ENCODE results near the gene ADAMTS19.
"Not testable (repeated sequence)": the region's sequence is repeated elsewhere in the genome, so short reads cannot be mapped to it uniquely, and the experiment has no call there.

ADAMTS19 gene
- total RNA-seq, result 0 reads per million in 2 donors

- DNase-seq, result no peak
These were observed at the start of gene ADAMTS19 for GRCh38 chr5:129459777-129460671. TSS of gene ADAMTS19 (plus strand) at chr5:129460298. CDS start at chr5:129460392, 94 bp downstream.

GRCh38 chr5:129410488-129410887, 49.6 kb upstream of the ADAMTS19 start:
- no peak for DNase-seq

- DNase-seq, result no peak
These were observed 47.4 kb upstream of the ADAMTS19 start for GRCh38 chr5:129412721-129413120.

GRCh38 chr5:129413570-129413969, 46.5 kb upstream of the ADAMTS19 start:
- DNase-seq, result no peak

GRCh38 chr5:129419292-129419691, 40.8 kb upstream of the ADAMTS19 start:
- DNase-seq, result no peak

GRCh38 chr5:129425031-129425430, 35.1 kb upstream of the ADAMTS19 start:
- no peak for DNase-seq

- DNase-seq, result no peak
These were observed 34.0 kb upstream of the ADAMTS19 start for GRCh38 chr5:129426071-129426470.

GRCh38 chr5:129428636-129429035, 31.5 kb upstream of the ADAMTS19 start:
- not testable (repeated sequence) for DNase-seq

- no peak for DNase-seq
These were observed 28.7 kb upstream of the ADAMTS19 start for GRCh38 chr5:129431406-129431805.

GRCh38 chr5:129438322-129438721, 21.8 kb upstream of the ADAMTS19 start:
- no peak for DNase-seq

- no peak for DNase-seq
These were observed 19.7 kb upstream of the ADAMTS19 start for GRCh38 chr5:129440424-129440823.

- no peak for DNase-seq
These were observed 19.0 kb upstream of the ADAMTS19 start for GRCh38 chr5:129441096-129441495.

GRCh38 chr5:129445379-129445778, 14.7 kb upstream of the ADAMTS19 start:
- DNase-seq, result no peak

- no peak for DNase-seq
These were observed 12.1 kb upstream of the ADAMTS19 start for GRCh38 chr5:129447968-129448367.

GRCh38 chr5:129448654-129449053, 11.4 kb upstream of the ADAMTS19 start:
- no peak for DNase-seq

GRCh38 chr5:129454461-129454860, 5.6 kb upstream of the ADAMTS19 start:
- no peak for DNase-seq

- no peak for DNase-seq
These were observed 685 bp upstream of the ADAMTS19 start for GRCh38 chr5:129459450-129459776.

- no peak for DNase-seq
These were observed 506 bp downstream of the ADAMTS19 start for GRCh38 chr5:129460672-129460935.

- no peak for DNase-seq
These were observed 1.0 kb downstream of the ADAMTS19 start for GRCh38 chr5:129460936-129461710.

GRCh38 chr5:129461711-129462332, 1.7 kb downstream of the ADAMTS19 start:
- no peak for DNase-seq

- DNase-seq, result no peak
These were observed 5.8 kb downstream of the ADAMTS19 start for GRCh38 chr5:129465776-129466344.

- no peak for DNase-seq
These were observed 14.4 kb downstream of the ADAMTS19 start for GRCh38 chr5:129474544-129474943.

GRCh38 chr5:129476751-129477150, 16.7 kb downstream of the ADAMTS19 start:
- DNase-seq, result no peak

Data from T-helper 9 cell (primary cell).